Neural cell (in vitro differentiated cells): ENCODE results near the gene SKP1. TPM values are rescaled to one million over a fixed set of nuclear protein-coding genes. Genes with fewer than 3 reads are reported as not detected.

ENCODE experiments used
- H2AFZ ChIP-seq: fragments of 200-600, 300-800 bp; sonication (generic), shearing (Covaris generic); 2 replicates; pipeline ENCODE4 v1.6.0; 2014; ENCODE audit warnings: low read depth, mild to moderate bottlenecking, antibody characterized with exemption, low read length, moderate library complexity
- H3F3A ChIP-seq: fragments of 200-600 bp; shearing (Covaris generic); 2 replicates; pipeline ENCODE4 v1.6.1; 2016; ENCODE audit warnings: mild to moderate bottlenecking, moderate library complexity, mixed read lengths, antibody characterized with exemption, low read length; ENCODE audit not compliant: insufficient read depth, poor library complexity, severe bottlenecking
- H3K27ac ChIP-seq: fragments of 200-600, 300-800 bp; sonication (generic), shearing (Covaris generic); 2 replicates; pipeline ENCODE4 v1.5.1; 2014; ENCODE audit warnings: mild to moderate bottlenecking, low read length, moderate library complexity
- H3K27me3 ChIP-seq: fragments of 300-800, 200-600 bp; sonication (generic), shearing (Covaris generic); 2 replicates; pipeline ENCODE4 v1.6.0; 2014; ENCODE audit warnings: mild to moderate bottlenecking, low read depth, low read length, moderate library complexity; ENCODE audit not compliant: insufficient read depth
- H3K36me3 ChIP-seq: fragments of 300-800, 200-600 bp; sonication (generic), shearing (Covaris generic); 2 replicates; pipeline ENCODE4 v1.5.1; 2014; ENCODE audit warnings: mild to moderate bottlenecking, antibody characterized with exemption, low read length, moderate library complexity; ENCODE audit not compliant: insufficient read depth
- H3K4me2 ChIP-seq: fragments of 300-800, 200-600 bp; sonication (generic), shearing (Covaris generic); 2 replicates; pipeline ENCODE4 v1.6.0; 2014; ENCODE audit warnings: mild to moderate bottlenecking, low read length
- H3K4me3 ChIP-seq: fragments of 300-800, 200-600 bp; sonication (generic), shearing (Covaris generic); 2 replicates; pipeline ENCODE4 v1.5.1; 2014; ENCODE audit warnings: mild to moderate bottlenecking, low read length, moderate library complexity
- H3K79me2 ChIP-seq: fragments of 200-600 bp; shearing (Covaris generic); replicated peaks from 2 replicates; pipeline ENCODE4 v1.6.0; 2014; ENCODE audit warnings: mild to moderate bottlenecking, low read length, moderate library complexity; ENCODE audit not compliant: insufficient read depth
- H3K9ac ChIP-seq: fragments of 300-800, 200-600 bp; sonication (generic), shearing (Covaris generic); 2 replicates; pipeline ENCODE4 v1.6.1; 2016; ENCODE audit warnings: mild to moderate bottlenecking, low read length, mixed read lengths
- H3K9me2 ChIP-seq: fragments of 200-600 bp; shearing (Covaris generic); 2 replicates; pipeline ENCODE4 v1.6.1; 2016; ENCODE audit warnings: mild to moderate bottlenecking, low read length, mixed read lengths; ENCODE audit not compliant: insufficient read depth
- H3K9me3 ChIP-seq: fragments of 200-600, 300-800 bp; sonication (generic), shearing (Covaris generic); 2 replicates; pipeline ENCODE4 v1.6.1; 2016; ENCODE audit warnings: mild to moderate bottlenecking, mixed run types, low read length, moderate library complexity, mixed read lengths
- H4K20me1 ChIP-seq: fragments of 200-600 bp; shearing (Covaris generic); 2 replicates; pipeline ENCODE4 v1.6.1; 2016; ENCODE audit warnings: mild to moderate bottlenecking, mixed run types; ENCODE audit not compliant: insufficient read depth
- CTCF ChIP-seq: fragments of 450-650 bp; IDR thresholded peaks from 2 replicates; pipeline ENCODE4 v1.5.1; 2014; ENCODE audit warnings: antibody characterized with exemption, mild to moderate bottlenecking, moderate library complexity; ENCODE audit not compliant: poor library complexity, severe bottlenecking
- EP300 ChIP-seq: fragments of 450-650 bp; conservative IDR thresholded peaks from 2 replicates; pipeline ENCODE4 v1.6.1; 2014; ENCODE audit warnings: antibody characterized with exemption, mild to moderate bottlenecking, moderate library complexity; ENCODE audit not compliant: poor library complexity, severe bottlenecking
- EZH2 ChIP-seq: fragments of 200-600, 300-800 bp; shearing (Covaris generic), sonication (generic); IDR thresholded peaks from 2 replicates; pipeline ENCODE4 v1.6.1; 2014; ENCODE audit warnings: antibody characterized with exemption, low read length, borderline replicate concordance, mild to moderate bottlenecking; ENCODE audit not compliant: insufficient read depth, poor library complexity, severe bottlenecking
- MXI1 ChIP-seq: fragments of 450-650 bp; conservative IDR thresholded peaks from 2 replicates; pipeline ENCODE4 v1.6.1; 2014; ENCODE audit warnings: antibody characterized with exemption, mild to moderate bottlenecking; ENCODE audit not compliant: poor library complexity, severe bottlenecking
- POLR2AphosphoS5 ChIP-seq: IDR thresholded peaks from 2 replicates; pipeline ENCODE4 v1.6.1; 2012
- RAD21 ChIP-seq: fragments of 450-650 bp; conservative IDR thresholded peaks from 2 replicates; pipeline ENCODE4 v1.6.1; 2014; ENCODE audit warnings: antibody characterized with exemption, mild to moderate bottlenecking, moderate library complexity
- REST ChIP-seq: IDR thresholded peaks from 2 replicates; pipeline ENCODE4 v1.6.1; 2012; ENCODE audit warnings: borderline replicate concordance
- SMC3 ChIP-seq: fragments of 450-650 bp; conservative IDR thresholded peaks from 2 replicates; pipeline ENCODE4 v1.6.1; 2014; ENCODE audit warnings: antibody characterized with exemption, mild to moderate bottlenecking, moderate library complexity; ENCODE audit not compliant: poor library complexity
- TAF1 ChIP-seq: IDR thresholded peaks from 2 replicates; pipeline ENCODE4 v1.6.1; 2012; ENCODE audit warnings: low read depth
- polyA plus RNA-seq: library from polyadenylated mRNA; depleted of rRNA; stranded (reverse); fragments of >200 nt; gene quantifications from 2 replicates; pipeline ENCODE4 v1.2.3, GENCODE V29; 2014

SKP1 gene
- polyA plus RNA-seq, 1 donor from 2014 or later, result 1,492 TPM

- Histone ChIP-seq H3K9me3 (no peaks in the 10 kb centered on the region), H3K36me3 (no peaks in the 10 kb centered on the region), H3K4me2 (no peak overlapping the region), H2AFZ (no peak overlapping the region), H3K9me2 (no peaks in the 10 kb centered on the region), H3K27me3 (no peaks in the 10 kb centered on the region), H3F3A (no peaks in the 10 kb centered on the region), H3K27ac (no peak overlapping the region), H3K9ac (no peak overlapping the region), H3K4me3 (no peak overlapping the region), H3K79me2 (no peaks in the 10 kb centered on the region), H4K20me1 (no peaks in the 10 kb centered on the region)
- TF ChIP-seq EP300 (no peak), RAD21 (no peak), MXI1 (no peak)
Observed at GRCh38 chr5:134136221-134136631, 40.5 kb downstream of the SKP1 start.

- Histone ChIP-seq H3K79me2 (no peaks in the 10 kb centered on the region), H3K4me2 (no peak overlapping the region), H3K9me2 (no peaks in the 10 kb centered on the region), H3F3A (no peaks in the 10 kb centered on the region), H3K36me3 (no peaks in the 10 kb centered on the region), H3K9me3 (no peaks in the 10 kb centered on the region), H3K4me3 (no peak overlapping the region), H4K20me1 (no peaks in the 10 kb centered on the region), H3K27ac (no peak overlapping the region), H3K9ac (no peak overlapping the region), H2AFZ (no peak overlapping the region), H3K27me3 (no peaks in the 10 kb centered on the region)
- no peak for TF ChIP-seq POLR2AphosphoS5
Observed at GRCh38 chr5:134135091-134135655, 41.6 kb downstream of the SKP1 start.

GRCh38 chr5:134133995-134134541 lies 42.7 kb downstream of the SKP1 start:
- no peaks in the 10 kb centered on the region for H3K36me3 ChIP-seq

More at GRCh38 chr5:134133995-134134541, 42.7 kb downstream of the SKP1 start:
- Histone ChIP-seq H3K27me3 (no peaks in the 10 kb centered on the region), H3K27ac (no peak overlapping the region), H3K9me2 (no peaks in the 10 kb centered on the region), H3K9ac (no peak overlapping the region), H3K4me3 (no peak overlapping the region), H3K79me2 (no peaks in the 10 kb centered on the region), H3K4me2 (no peak overlapping the region), H4K20me1 (no peaks in the 10 kb centered on the region), H2AFZ (no peak overlapping the region), H3K9me3 (no peaks in the 10 kb centered on the region), H3F3A (no peaks in the 10 kb centered on the region)
- TF ChIP-seq POLR2AphosphoS5 (no peak), RAD21 (no peak), EZH2 (no peak), EP300 (no peak), CTCF (no peak), TAF1 (no peak), MXI1 (no peak), REST (no peak), SMC3 (no peak)
